ENCODE data around the gene TTLL9. TPM values are rescaled to one million over a fixed set of nuclear protein-coding genes. Genes with fewer than 3 reads are reported as not detected.
"Not testable (repeated sequence)": the region's sequence is repeated elsewhere in the genome, so short reads cannot be mapped to it uniquely, and the experiment has no call there.

Gene TTLL9
- total RNA-seq, 2 experiments from 2014 or later, result not detected

DNA sequence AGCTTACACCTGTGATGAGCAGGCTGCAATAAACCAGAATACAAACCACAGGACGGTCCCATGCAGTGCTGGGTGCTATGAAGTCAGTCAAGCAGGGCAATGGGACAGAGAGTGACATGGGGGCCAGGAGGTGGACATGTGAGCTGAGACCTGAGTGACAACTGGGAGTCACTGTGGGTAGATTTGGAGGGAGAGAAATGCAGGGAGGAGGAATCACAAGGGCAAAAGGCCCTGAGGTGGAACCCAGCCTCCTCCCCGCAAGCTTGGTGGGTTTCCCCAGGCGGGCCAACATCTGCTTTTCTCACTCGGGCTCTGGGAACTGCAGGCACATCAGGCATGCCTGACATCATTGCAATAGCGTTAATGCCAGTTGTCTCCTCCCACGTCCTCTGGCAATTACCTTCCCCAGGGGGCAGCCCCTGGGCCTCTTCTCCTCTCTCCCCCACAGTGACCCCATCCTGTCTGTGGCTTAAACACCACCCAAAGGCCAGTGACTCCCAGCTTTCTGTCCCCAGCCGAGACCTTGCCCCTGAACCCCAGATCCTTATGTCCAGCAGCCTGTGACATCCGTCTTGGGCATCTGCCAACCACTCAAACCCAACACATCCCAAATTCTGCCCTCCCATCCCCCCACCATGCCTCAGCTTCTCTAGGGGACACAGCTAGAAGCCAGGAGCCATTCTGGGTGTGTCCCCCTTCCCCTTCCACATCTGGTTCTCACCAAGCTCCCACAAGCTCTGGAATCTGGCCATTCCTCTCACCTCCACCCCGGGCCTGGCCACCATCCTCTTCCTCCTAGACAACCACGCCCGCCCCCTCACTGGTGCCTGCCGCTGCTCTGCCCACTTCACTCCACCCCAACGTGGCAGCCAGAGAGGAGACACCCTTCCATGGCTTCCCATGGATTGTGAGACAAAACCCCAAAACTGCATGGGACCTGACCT, 53.2 kb downstream of the TTLL9 start:
- no peaks in the 10 kb centered on the region for H3K4me1 Mint-ChIP-seq
- ChIA-PET CTCF (no interaction called here), POLR2A (no interaction called here)
- no peak overlapping the region for H3K27ac Mint-ChIP-seq
- peaks cover 28% of the 10 kb centered on the region for H3K27me3 Mint-ChIP-seq
- H3K36me3 Mint-ChIP-seq (ENCODE audit: low read depth), result no peaks in the 10 kb centered on the region
- DNase-seq, result no peak
- H3K9me3 Mint-ChIP-seq, result no peaks in the 10 kb centered on the region
- no peak overlapping the region for H3K4me3 Mint-ChIP-seq

DNA sequence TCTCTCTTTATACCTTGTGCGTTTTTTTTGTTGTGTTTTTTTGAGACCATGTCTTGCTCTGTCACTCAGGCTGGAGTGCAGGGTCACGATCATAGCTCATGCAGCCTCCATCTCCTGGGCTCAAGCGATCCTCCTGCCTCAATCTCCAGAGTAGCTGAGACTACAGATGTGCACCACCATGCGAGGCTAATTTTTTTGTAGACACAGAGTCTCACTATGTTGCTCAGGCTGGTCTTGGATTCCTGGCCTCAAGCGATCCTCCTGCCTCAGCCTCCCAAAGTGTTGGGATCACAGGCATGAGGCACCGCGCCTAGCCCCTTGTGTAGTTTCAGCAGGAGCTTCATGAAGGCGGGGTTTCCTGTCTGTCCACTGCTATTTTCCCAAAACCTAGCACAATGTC, 54.1 kb downstream of the TTLL9 start:
- no peaks in the 10 kb centered on the region for H3K36me3 Mint-ChIP-seq (ENCODE audit: low read depth)
- CTCF ChIA-PET, result no interaction called here

DNA sequence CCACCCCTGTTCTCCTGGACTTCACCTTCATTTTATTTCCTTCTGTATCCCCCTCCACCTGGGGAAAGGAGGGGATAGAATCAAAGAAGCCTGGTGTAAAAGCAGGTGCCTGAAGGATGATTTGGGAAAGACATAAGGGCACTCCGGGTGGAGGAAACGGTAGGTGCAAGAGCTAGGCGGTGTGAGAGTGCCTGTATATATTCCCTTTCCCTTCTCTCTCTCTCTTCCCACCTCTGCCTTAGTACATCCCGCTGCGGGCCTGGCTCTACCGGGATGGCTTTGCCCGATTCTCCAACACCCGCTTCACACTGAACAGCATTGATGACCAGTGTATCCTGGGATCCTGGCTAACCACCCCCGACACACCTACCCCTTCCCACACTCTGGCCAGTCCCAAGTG, 55.2 kb downstream of the TTLL9 start:
- ChIA-PET CTCF (no interaction called here), POLR2A (no interaction called here)
- Mint-ChIP-seq H3K4me1 (no peaks in the 10 kb centered on the region), H3K36me3 (ENCODE audit: low read depth) (no peaks in the 10 kb centered on the region), H3K9me3 (no peaks in the 10 kb centered on the region), H3K27ac (no peak overlapping the region), H3K27me3 (peaks cover 20% of the 10 kb centered on the region), H3K4me3 (no peak overlapping the region)
- no peak for DNase-seq

More for the DNA sequence above, 54.1 kb downstream of the TTLL9 start:
- DNase-seq, result no peak
- Mint-ChIP-seq H3K4me1 (no peaks in the 10 kb centered on the region), H3K27ac (no peak overlapping the region), H3K27me3 (peaks cover 25% of the 10 kb centered on the region), H3K9me3 (no peaks in the 10 kb centered on the region), H3K4me3 (no peak overlapping the region)
- POLR2A ChIA-PET, result no interaction called here

- no peak overlapping the region for H3K27ac Mint-ChIP-seq
- H3K4me3 Mint-ChIP-seq, result no peak overlapping the region
- no peaks in the 10 kb centered on the region for H3K36me3 Mint-ChIP-seq (ENCODE audit: low read depth)
- ChIA-PET CTCF (interaction anchor here (0.5 kb wide), 1 partner anchor 572 kb away, joined by 3 read pairs; no protein-coding TSS in a partner anchor), POLR2A (no interaction called here)
- DNase-seq, result no peak
- H3K4me1 Mint-ChIP-seq, result no peaks in the 10 kb centered on the region
- H3K9me3 Mint-ChIP-seq, result no peaks in the 10 kb centered on the region
- H3K27me3 Mint-ChIP-seq, result peaks cover 25% of the 10 kb centered on the region
Observed at GRCh38 chr20:31926493-31926892, 56.1 kb downstream of the TTLL9 start.

DNA sequence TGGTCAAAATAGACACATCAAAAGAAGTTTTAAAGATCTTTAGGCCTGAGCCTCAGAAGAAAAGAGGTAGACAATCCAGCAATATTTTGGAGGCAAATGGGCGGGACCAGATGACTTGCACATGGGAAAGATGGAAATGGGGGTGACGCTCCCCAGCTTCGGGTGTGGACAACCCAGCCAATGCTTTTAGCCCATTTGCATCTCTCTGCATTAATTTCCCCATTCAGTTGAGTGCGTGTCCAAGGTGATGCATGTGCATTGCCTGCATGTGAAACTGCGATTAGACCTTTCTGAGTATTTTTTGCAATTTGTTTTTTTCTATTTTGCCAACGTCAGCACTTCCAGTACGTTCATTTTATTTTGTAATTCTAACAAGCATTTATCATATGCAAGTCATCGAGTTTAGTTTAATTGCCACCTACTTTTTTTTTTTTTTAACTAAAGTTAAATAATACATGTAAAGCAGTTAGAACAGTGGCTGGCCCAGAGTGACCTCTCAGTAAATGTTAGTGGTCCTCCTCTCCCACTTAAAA, 57.3 kb downstream of the TTLL9 start:
- Mint-ChIP-seq H3K4me1 (no peaks in the 10 kb centered on the region), H3K36me3 (ENCODE audit: low read depth) (no peaks in the 10 kb centered on the region), H3K4me3 (no peak overlapping the region), H3K27ac (no peak overlapping the region), H3K9me3 (no peaks in the 10 kb centered on the region), H3K27me3 (peaks cover 25% of the 10 kb centered on the region)
- no peak for DNase-seq
- ChIA-PET CTCF (no interaction called here), POLR2A (no interaction called here)

- H3K4me1 Mint-ChIP-seq; H3K4me3 Mint-ChIP-seq; H3K9me3 Mint-ChIP-seq; H3K27ac Mint-ChIP-seq; POLR2A ChIA-PET; DNase-seq; CTCF ChIA-PET; H3K36me3 Mint-ChIP-seq (ENCODE audit: low read depth): not testable (repeated sequence)
- H3K27me3 Mint-ChIP-seq, result peaks cover 21% of the 10 kb centered on the region
Observed at GRCh38 chr20:31929631-31930030, 59.2 kb downstream of the TTLL9 start.

DNA sequence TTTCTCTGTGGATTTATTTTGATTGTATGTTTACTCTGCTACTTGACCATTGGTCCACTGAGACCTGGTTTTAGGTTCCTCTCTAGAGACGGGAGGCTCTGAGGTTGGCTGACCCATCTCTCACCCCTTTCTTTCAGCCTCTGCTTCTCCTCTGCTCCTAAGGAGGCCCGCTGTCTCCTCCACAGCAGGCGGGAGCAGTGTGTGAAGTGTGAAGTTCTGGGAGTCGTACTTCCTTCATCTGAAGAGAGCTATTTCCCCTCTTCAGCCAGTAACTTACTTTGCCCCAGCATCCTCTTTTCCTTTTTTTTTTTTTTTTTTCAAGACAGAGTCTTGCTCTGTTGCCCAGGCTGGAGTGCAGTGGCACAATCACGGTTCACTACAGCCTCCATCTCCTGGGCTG, 60.3 kb downstream of the TTLL9 start:
- peaks cover 21% of the 10 kb centered on the region for H3K27me3 Mint-ChIP-seq
- DNase-seq, result no peak
- POLR2A ChIA-PET, result no interaction called here
- CTCF ChIA-PET, result no interaction called here
- no peaks in the 10 kb centered on the region for H3K4me1 Mint-ChIP-seq
- no peak overlapping the region for H3K4me3 Mint-ChIP-seq
- H3K36me3 Mint-ChIP-seq (ENCODE audit: low read depth), result no peaks in the 10 kb centered on the region
- H3K27ac Mint-ChIP-seq, result no peak overlapping the region
- no peaks in the 10 kb centered on the region for H3K9me3 Mint-ChIP-seq

DNA sequence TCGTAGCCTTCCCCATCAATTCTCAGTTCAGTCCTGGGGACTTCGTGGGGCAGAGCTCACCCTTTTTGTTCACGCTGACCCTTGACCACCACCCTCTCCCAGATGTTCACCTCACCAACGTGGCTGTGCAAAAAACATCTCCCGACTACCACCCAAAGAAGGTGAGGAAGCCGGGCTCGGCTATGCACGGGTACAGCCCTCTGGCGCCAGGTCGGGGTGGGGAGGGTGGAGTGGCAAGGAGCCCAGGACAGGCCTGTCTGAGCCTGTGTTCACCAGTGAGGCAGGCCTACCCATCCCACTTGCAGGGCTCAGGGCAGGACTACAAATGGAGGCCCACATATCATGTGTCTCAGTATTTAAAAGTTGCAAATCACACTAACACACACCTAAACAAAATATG, 63.3 kb downstream of the TTLL9 start:
- no peak for DNase-seq
- H3K27ac Mint-ChIP-seq, result no peak overlapping the region
- CTCF ChIA-PET, result interaction anchor here (1.6 kb wide), 1 partner anchor 18 kb away, joined by 6 read pairs; the partner anchor contains the start of gene PDRG1

GRCh38 chr20:31934491-31934890, 64.1 kb downstream of the TTLL9 start:
- CTCF ChIA-PET, result no interaction called here

More for the DNA sequence above, 63.3 kb downstream of the TTLL9 start:
- POLR2A ChIA-PET, result no interaction called here
- Mint-ChIP-seq H3K27me3 (peaks cover 9% of the 10 kb centered on the region), H3K36me3 (ENCODE audit: low read depth) (no peaks in the 10 kb centered on the region), H3K4me3 (no peak overlapping the region), H3K4me1 (no peaks in the 10 kb centered on the region), H3K9me3 (no peaks in the 10 kb centered on the region)

GRCh38 chr20:31934968-31935764, 64.7 kb downstream of the TTLL9 start:
- Mint-ChIP-seq H3K9me3 (no peaks in the 10 kb centered on the region), H3K4me3 (no peak overlapping the region), H3K27me3 (peaks cover 6% of the 10 kb centered on the region), H3K36me3 (ENCODE audit: low read depth) (no peaks in the 10 kb centered on the region), H3K4me1 (no peaks in the 10 kb centered on the region), H3K27ac (no peak overlapping the region)
- POLR2A ChIA-PET, result no interaction called here
- CTCF ChIA-PET, result interaction anchor here (1.7 kb wide), 1 partner anchor 17 kb away, joined by 5 read pairs; the partner anchor contains the start of gene PDRG1
- no peak for DNase-seq

More at GRCh38 chr20:31934491-31934890, 64.1 kb downstream of the TTLL9 start:
- Mint-ChIP-seq H3K27ac (no peak overlapping the region), H3K27me3 (peaks cover 6% of the 10 kb centered on the region), H3K4me1 (no peaks in the 10 kb centered on the region), H3K36me3 (ENCODE audit: low read depth) (no peaks in the 10 kb centered on the region), H3K4me3 (no peak overlapping the region), H3K9me3 (no peaks in the 10 kb centered on the region)
- DNase-seq, result no peak
- POLR2A ChIA-PET, result no interaction called here

GRCh38 chr20:31936420-31936819, 66.0 kb downstream of the TTLL9 start:
- no peak for DNase-seq
- Mint-ChIP-seq H3K36me3 (ENCODE audit: low read depth) (no peaks in the 10 kb centered on the region), H3K27me3 (peaks cover 1% of the 10 kb centered on the region), H3K4me1 (no peaks in the 10 kb centered on the region), H3K4me3 (no peak overlapping the region), H3K9me3 (no peaks in the 10 kb centered on the region), H3K27ac (no peak overlapping the region)
- ChIA-PET POLR2A (no interaction called here), CTCF (interaction anchor here (0.7 to 1.7 kb wide), 2 partner anchors 16 to 26 kb away, joined by 4 to 5 read pairs; partner anchors contain the start of gene PDRG1)

DNA sequence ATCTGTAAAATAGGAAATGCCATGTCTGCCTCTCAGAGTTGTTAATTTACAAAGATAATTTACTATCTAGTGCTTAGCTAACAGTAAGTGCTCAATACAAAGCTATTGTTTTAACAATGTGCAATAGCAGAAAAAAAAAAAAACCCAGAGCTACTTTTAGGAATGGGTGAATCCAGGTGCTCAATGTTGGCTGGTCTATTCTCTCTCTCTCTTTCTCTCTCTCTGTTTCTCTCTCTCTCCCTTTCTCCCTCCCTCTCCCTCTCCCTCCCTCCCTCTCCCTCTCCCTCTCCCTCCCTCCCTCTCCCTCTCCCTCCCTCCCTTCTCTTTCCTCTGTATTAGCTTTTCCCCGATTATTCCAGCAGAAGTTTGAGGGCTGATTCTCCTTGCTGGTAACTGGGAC, 67.4 kb downstream of the TTLL9 start:
- DNase-seq, result no peak
- H3K4me3 Mint-ChIP-seq, result no peak overlapping the region
- POLR2A ChIA-PET, result no interaction called here
- no peaks in the 10 kb centered on the region for H3K27me3 Mint-ChIP-seq
- CTCF ChIA-PET, result interaction anchor here (0.8 to 1.1 kb wide), 2 partner anchors 13 to 14 kb away, joined by 3 to 5 read pairs; partner anchors contain the start of gene PDRG1
- H3K36me3 Mint-ChIP-seq (ENCODE audit: low read depth), result no peaks in the 10 kb centered on the region
- no peaks in the 10 kb centered on the region for H3K9me3 Mint-ChIP-seq
- H3K4me1 Mint-ChIP-seq, result no peaks in the 10 kb centered on the region
- H3K27ac Mint-ChIP-seq, result no peak overlapping the region

- H3K27ac Mint-ChIP-seq, result no peak overlapping the region
- peaks cover 4% of the 10 kb centered on the region for H3K36me3 Mint-ChIP-seq (ENCODE audit: low read depth)
- H3K9me3 Mint-ChIP-seq, result no peaks in the 10 kb centered on the region
- no peak for DNase-seq
- no peaks in the 10 kb centered on the region for H3K4me1 Mint-ChIP-seq
- ChIA-PET POLR2A (no interaction called here), CTCF (interaction anchor here (1.2 to 1.3 kb wide), 2 partner anchors 11 to 12 kb away, joined by 3 to 5 read pairs; partner anchors contain the start of gene PDRG1)
- no peaks in the 10 kb centered on the region for H3K27me3 Mint-ChIP-seq
- H3K4me3 Mint-ChIP-seq, result no peak overlapping the region
Observed at GRCh38 chr20:31939661-31940060, 69.2 kb downstream of the TTLL9 start.
